ENCODE results near the gene EIF4G3. TPM values are rescaled to one million over a fixed set of nuclear protein-coding genes. Genes with fewer than 3 reads are reported as not detected.
"Not testable (repeated sequence)": the region's sequence is repeated elsewhere in the genome, so short reads cannot be mapped to it uniquely, and the experiment has no call there.

Gene EIF4G3
- total and polyA plus RNA-seq, 2 of the 8 experiments (the other 6 are each of a cell fraction or from before 2014, with no cell fraction given), result 47.5 to 66.6 TPM

DNA sequence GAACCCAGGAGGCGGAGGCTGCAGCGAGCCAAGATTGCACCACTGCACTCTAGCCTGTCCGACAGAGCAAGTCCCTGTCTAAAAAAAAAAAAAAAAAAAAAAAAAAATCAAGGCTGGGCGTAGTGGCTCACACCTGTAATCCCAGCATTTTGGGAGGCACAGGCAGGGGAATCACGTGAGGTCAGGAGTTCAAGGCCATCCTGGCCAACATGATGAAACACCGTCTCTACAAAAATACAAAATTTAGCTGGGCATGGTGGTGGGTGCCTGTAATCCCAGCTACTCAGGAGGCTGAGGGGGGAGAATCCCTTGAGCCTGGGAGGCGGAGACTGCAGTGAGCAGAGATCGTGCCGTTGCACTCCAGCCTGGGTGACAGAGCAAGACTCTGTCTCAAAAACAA is 387.1 kb downstream of the EIF4G3 start:
- POLR2A ChIA-PET (ENCODE audit: partially characterized antibody), result not testable (repeated sequence)
- WGBS, 2 experiments (ENCODE audit: extremely low coverage in 1 of 2, insufficient coverage in 1 of 2, insufficient read length in 1 of 2, insufficient replicate concordance in 2 of 2, low coverage in 1 of 2, low lambda C conversion rate in 2 of 2, missing lambda C conversion rate in 1 of 2), result 94% methylated on average over 8 of the region's 9 CpGs; no CpG with 5 or more reads in 1 of the 2 experiments

More for the DNA sequence above, 387.1 kb downstream of the EIF4G3 start:
- not testable (repeated sequence) for H3K79me1 ChIP-seq (ENCODE audit: low read depth, low read length); H4K20me1 ChIP-seq (replicated peaks in 1 of 2; ENCODE audit: control insufficient read depth in 1 of 2, insufficient read depth in 2 of 2, low read length in 2 of 2); H3K4ac ChIP-seq (replicated peaks; ENCODE audit: insufficient read length, low read depth, low read length); H3K9ac ChIP-seq (replicated peaks in 1 of 4; ENCODE audit: extremely low read depth in 1 of 4, low read depth in 3 of 4, low read length in 3 of 4); H2BK5ac ChIP-seq (ENCODE audit: low read depth, low read length); H4K8ac ChIP-seq (ENCODE audit: extremely low read depth, insufficient read depth, low read length); H2BK120ac ChIP-seq (replicated peaks; ENCODE audit: low read depth, low read length); H3K27ac ChIP-seq (ENCODE audit: low read depth, low read length); H3K23ac ChIP-seq (ENCODE audit: insufficient read length); H3K4me3 ChIP-seq (ENCODE audit: extremely low read depth in 1 of 4, insufficient read depth in 2 of 4, low read depth in 3 of 4, low read length in 4 of 4); H3K9me3 ChIP-seq (ENCODE audit: insufficient read depth in 2 of 2, low read depth in 1 of 2, low read length in 1 of 2); H3K4me2 ChIP-seq (ENCODE audit: insufficient read depth in 1 of 2, low read depth in 2 of 2, low read length in 2 of 2); H3K18ac ChIP-seq (ENCODE audit: extremely low read depth, low read length); H3K14ac ChIP-seq (ENCODE audit: insufficient read length); H4K91ac ChIP-seq (replicated peaks; ENCODE audit: insufficient read length, low read length); H2AK5ac ChIP-seq (ENCODE audit: low read depth, low read length); H3K36me3 ChIP-seq (ENCODE audit: control insufficient read depth in 2 of 4, insufficient read depth in 4 of 4, low read length in 3 of 4); H3K23me2 ChIP-seq (ENCODE audit: low read depth, low read length); H3K56ac ChIP-seq (replicated peaks; ENCODE audit: insufficient read length, low read depth, low read length); DNase-seq (ENCODE audit: low read depth in 1 of 2, low spot score in 2 of 2); H2BK20ac ChIP-seq (ENCODE audit: low read length); H4K5ac ChIP-seq (ENCODE audit: insufficient read length, low read depth, low read length); H2AFZ ChIP-seq (ENCODE audit: low read length); FAIRE-seq; H3K4me1 ChIP-seq (replicated peaks in 1 of 4; ENCODE audit: control insufficient read depth in 3 of 4, insufficient read depth in 4 of 4, low read length in 3 of 4); H2BK12ac ChIP-seq (ENCODE audit: low read depth, low read length); H3K27me3 ChIP-seq (replicated peaks in 1 of 4; ENCODE audit: control insufficient read depth in 3 of 4, extremely low read depth in 1 of 4, insufficient read depth in 3 of 4, low read length in 3 of 4); H2BK15ac ChIP-seq (ENCODE audit: low read length)
- CTCF ChIA-PET (ENCODE audit: partially characterized antibody), result interaction anchor here (0.6 to 1.6 kb wide), 3 partner anchors 389 to 1077 kb away, joined by 3 to 4 read pairs (median 3); no protein-coding TSS in a partner anchor
- H3K79me2 ChIP-seq (ENCODE audit: control insufficient read depth in 1 of 2, insufficient read depth in 2 of 2, low read length in 2 of 2), result peaks cover 5 to 16% of the 10 kb centered on the region in 2 experiments; a peak in 3 of 4 replicates
